WERI-Rb-1 (cell line): ENCODE measurements around the gene ICAM5.
A peak's percentile ranks its signal among the peaks of the same experiment; 100 is the strongest.

Experiments used
- DNase-seq: peaks from one replicate; pipeline ENCODE4 v3.0.0-alpha.2; 2020
- H3K27ac ChIP-seq: fragments of 250-450 bp; sonication (Bioruptor Pico); 2 replicates; pipeline ENCODE4 v1.5.1; 2020; ENCODE audit warnings: mild to moderate bottlenecking, moderate library complexity
- H3K27me3 ChIP-seq: fragments of 250-450 bp; sonication (Bioruptor Pico); 2 replicates; pipeline ENCODE4 v1.5.1; 2021; ENCODE audit warnings: mild to moderate bottlenecking, low read depth, moderate library complexity; ENCODE audit not compliant: insufficient read depth, severe bottlenecking
- H3K36me3 ChIP-seq: fragments of 250-450 bp; sonication (Bioruptor Pico); 2 replicates; pipeline ENCODE4 v1.5.1; 2020; ENCODE audit warnings: mild to moderate bottlenecking, moderate library complexity
- H3K4me3 ChIP-seq: 2 replicates; pipeline ENCODE4 v1.5.1; 2011; ENCODE audit warnings: low read depth, mild to moderate bottlenecking, control low read depth, low read length
- H3K9me3 ChIP-seq: fragments of 250-450 bp; sonication (Bioruptor Pico); 2 replicates; pipeline ENCODE4 v1.5.1; 2021; ENCODE audit warnings: mild to moderate bottlenecking, moderate library complexity; ENCODE audit not compliant: severe bottlenecking
- CTCF ChIP-seq: IDR thresholded peaks from 2 replicates; pipeline ENCODE4 v1.5.1; 2011; ENCODE audit warnings: low read depth, mild to moderate bottlenecking, control low read depth, inconsistent platforms, low read length

The ICAM5 gene

GRCh38 chr19:10315335-10316214 lies 25.8 kb downstream of the ICAM5 start, which contains the start of gene FDX2:
TSS of gene FDX2 (minus strand) at chr19:10316015. CDS start at chr19:10315996, 19 bp downstream.
- peak within 1 kb of the TSS; percentile 71 for H3K27ac ChIP-seq
- H3K36me3 ChIP-seq, result peaks cover 49% of the 10 kb centered on the region
- no peak for TF ChIP-seq CTCF
- DNase-seq, result peak; percentile 94
- H3K9me3 ChIP-seq, result no peaks in the 10 kb centered on the region
- H3K27me3 ChIP-seq, result no peaks in the 10 kb centered on the region
- peak within 1 kb of the TSS; percentile 86 for H3K4me3 ChIP-seq

GRCh38 chr19:10316229-10317044 lies 26.7 kb downstream of the ICAM5 start:
- H3K9me3 ChIP-seq, result no peaks in the 10 kb centered on the region
- peak overlapping the region; percentile 86; the same call in 1 of the 2 replicates for H3K4me3 ChIP-seq
- TF ChIP-seq CTCF, result no peak
- H3K27ac ChIP-seq, result peak overlapping the region; percentile 71
- no peaks in the 10 kb centered on the region for H3K27me3 ChIP-seq
- DNase-seq, result peak; percentile 41
- peaks cover 58% of the 10 kb centered on the region for H3K36me3 ChIP-seq

- peaks cover 66% of the 10 kb centered on the region for H3K36me3 ChIP-seq
- H3K9me3 ChIP-seq, result no peaks in the 10 kb centered on the region
- H3K4me3 ChIP-seq, result no peak overlapping the region
- H3K27me3 ChIP-seq, result no peaks in the 10 kb centered on the region
- DNase-seq, result no peak
- H3K27ac ChIP-seq, result no peak overlapping the region; the same call in 1 of the 2 replicates
- TF ChIP-seq CTCF, result no peak
These were observed 27.5 kb downstream of the ICAM5 start for GRCh38 chr19:10317045-10317856.

- peaks cover 69% of the 10 kb centered on the region for H3K36me3 ChIP-seq
- no peaks in the 10 kb centered on the region for H3K9me3 ChIP-seq
- H3K4me3 ChIP-seq, result no peak overlapping the region
- TF ChIP-seq CTCF, result no peak
- H3K27me3 ChIP-seq, result no peaks in the 10 kb centered on the region
- no peak overlapping the region for H3K27ac ChIP-seq
- DNase-seq, result no peak
These were observed 28.2 kb downstream of the ICAM5 start for GRCh38 chr19:10317857-10318462.
